G401.6 (cell line): ENCODE data around the gene TNP2.

ENCODE experiments used
- FAIRE-seq: peaks from 2 replicates; lab custom pipeline; 2012; peaks lifted over from hg19 to GRCh38; lab: Jason Lieb, UNC

TNP2 gene

GRCh38 chr16:11268921-11269375, at the start of gene TNP2:
TNP2 (minus strand) TSS chr16:11269325; CDS start chr16:11269262, 63 bp downstream.
- FAIRE-seq: no peak

- FAIRE-seq: no peak
Measured at GRCh38 chr16:11318817-11319216, 49.7 kb upstream of the TNP2 start.

- FAIRE-seq: no peak
Measured at GRCh38 chr16:11316331-11317015, 47.3 kb upstream of the TNP2 start.

GRCh38 chr16:11315510-11315909, 46.4 kb upstream of the TNP2 start:
- no peak for FAIRE-seq

- FAIRE-seq: no peak
Measured at GRCh38 chr16:11314309-11314894, 45.3 kb upstream of the TNP2 start.

- FAIRE-seq: no peak
Measured at GRCh38 chr16:11313493-11314308, 44.6 kb upstream of the TNP2 start.

- FAIRE-seq: no peak
Measured at GRCh38 chr16:11312718-11313492, 43.8 kb upstream of the TNP2 start.

- no peak for FAIRE-seq
Measured at GRCh38 chr16:11310997-11311561, 42.0 kb upstream of the TNP2 start.

GRCh38 chr16:11310634-11310977, 41.5 kb upstream of the TNP2 start:
- FAIRE-seq: no peak

GRCh38 chr16:11309895-11310633, 40.9 kb upstream of the TNP2 start:
- FAIRE-seq: no peak

GRCh38 chr16:11308493-11309283, 39.6 kb upstream of the TNP2 start:
- no peak for FAIRE-seq

GRCh38 chr16:11307639-11308492, 38.7 kb upstream of the TNP2 start:
- FAIRE-seq: no peak

- FAIRE-seq: no peak
Measured at GRCh38 chr16:11306997-11307638, 38.0 kb upstream of the TNP2 start.

GRCh38 chr16:11306381-11306780, 37.3 kb upstream of the TNP2 start:
- FAIRE-seq: no peak

- FAIRE-seq: no peak
Measured at GRCh38 chr16:11303405-11304138, 34.4 kb upstream of the TNP2 start.

- no peak for FAIRE-seq
Measured at GRCh38 chr16:11302977-11303376, 33.9 kb upstream of the TNP2 start.

- FAIRE-seq: no peak
Measured at GRCh38 chr16:11301645-11302501, 32.7 kb upstream of the TNP2 start.

- no peak for FAIRE-seq
Measured at GRCh38 chr16:11300560-11300892, 31.4 kb upstream of the TNP2 start.
